Astrocyte of the cerebellum (primary cell): ENCODE results near the gene LRP1B.

Experiments used
- DNase-seq: peaks from one replicate; pipeline ENCODE4 v3.0.0-alpha.2; 2011; ENCODE audit warnings: low read depth
- H3K4me3 ChIP-seq: 2 replicates; pipeline ENCODE4 v1.5.1; 2011; ENCODE audit warnings: mild to moderate bottlenecking, low read depth, low read length, moderate library complexity
- in situ Hi-C: cut with HindIII; loops from 2 replicates; pipeline ENCODE4 v1.10.0; 2017; ENCODE audit warnings: low sequenced_read_pairs
- TF ChIP-seq, protein P1 (sequence below): IDR thresholded peaks from 2 replicates; pipeline ENCODE4 v1.5.1; 2012; ENCODE audit warnings: low read length, low read depth, moderate library complexity, mild to moderate bottlenecking; ENCODE audit errors: missing control alignments

The LRP1B gene

GRCh38 chr2:141423124-141423523 lies 707.7 kb downstream of the LRP1B start:
- no peak overlapping the region for H3K4me3 ChIP-seq
- no peak for DNase-seq
- TF ChIP-seq, protein P1, sequence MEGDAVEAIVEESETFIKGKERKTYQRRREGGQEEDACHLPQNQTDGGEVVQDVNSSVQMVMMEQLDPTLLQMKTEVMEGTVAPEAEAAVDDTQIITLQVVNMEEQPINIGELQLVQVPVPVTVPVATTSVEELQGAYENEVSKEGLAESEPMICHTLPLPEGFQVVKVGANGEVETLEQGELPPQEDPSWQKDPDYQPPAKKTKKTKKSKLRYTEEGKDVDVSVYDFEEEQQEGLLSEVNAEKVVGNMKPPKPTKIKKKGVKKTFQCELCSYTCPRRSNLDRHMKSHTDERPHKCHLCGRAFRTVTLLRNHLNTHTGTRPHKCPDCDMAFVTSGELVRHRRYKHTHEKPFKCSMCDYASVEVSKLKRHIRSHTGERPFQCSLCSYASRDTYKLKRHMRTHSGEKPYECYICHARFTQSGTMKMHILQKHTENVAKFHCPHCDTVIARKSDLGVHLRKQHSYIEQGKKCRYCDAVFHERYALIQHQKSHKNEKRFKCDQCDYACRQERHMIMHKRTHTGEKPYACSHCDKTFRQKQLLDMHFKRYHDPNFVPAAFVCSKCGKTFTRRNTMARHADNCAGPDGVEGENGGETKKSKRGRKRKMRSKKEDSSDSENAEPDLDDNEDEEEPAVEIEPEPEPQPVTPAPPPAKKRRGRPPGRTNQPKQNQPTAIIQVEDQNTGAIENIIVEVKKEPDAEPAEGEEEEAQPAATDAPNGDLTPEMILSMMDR, result no peak
- in situ Hi-C loops, result no loop called here

- TF ChIP-seq, protein P1, result no peak
- DNase-seq, result no peak
- H3K4me3 ChIP-seq, result no peak overlapping the region
- in situ Hi-C loops, result no loop called here
Observed at GRCh38 chr2:141417246-141417797, 713.5 kb downstream of the LRP1B start.

GRCh38 chr2:141411419-141411818 lies 719.4 kb downstream of the LRP1B start:
- no peak overlapping the region for H3K4me3 ChIP-seq
- TF ChIP-seq, protein P1, result no peak
- no peak for DNase-seq
- in situ Hi-C loops, result no loop called here

DNA sequence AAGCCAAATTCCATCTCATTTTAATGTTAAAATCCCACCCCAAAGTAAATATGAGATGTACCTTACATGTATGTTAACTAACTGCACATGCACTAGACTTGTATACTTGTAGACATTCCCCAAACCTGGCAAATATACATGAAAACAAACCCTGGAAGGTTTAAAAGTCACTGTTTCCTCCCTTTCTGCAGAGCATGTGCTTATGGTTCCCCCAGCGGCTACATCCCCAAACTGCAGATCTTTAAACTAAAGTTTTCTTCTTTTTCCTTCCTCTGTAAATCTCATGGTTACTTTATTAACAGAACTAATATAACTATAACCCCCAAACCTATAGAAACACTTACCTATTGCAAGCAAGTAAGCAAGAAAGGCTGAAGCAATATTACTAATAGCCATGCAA lies 731.5 kb downstream of the LRP1B start:
- DNase-seq, result no peak
- in situ Hi-C loops, result no loop called here
- H3K4me3 ChIP-seq, result no peak overlapping the region

GRCh38 chr2:141393214-141393545 lies 737.6 kb downstream of the LRP1B start:
- no peak overlapping the region for H3K4me3 ChIP-seq
- in situ Hi-C loops, result no loop called here
- TF ChIP-seq, protein P1, result no peak
- DNase-seq, result no peak

More for the DNA sequence above, 731.5 kb downstream of the LRP1B start:
- TF ChIP-seq, protein P1, result peak; percentile 54

DNA sequence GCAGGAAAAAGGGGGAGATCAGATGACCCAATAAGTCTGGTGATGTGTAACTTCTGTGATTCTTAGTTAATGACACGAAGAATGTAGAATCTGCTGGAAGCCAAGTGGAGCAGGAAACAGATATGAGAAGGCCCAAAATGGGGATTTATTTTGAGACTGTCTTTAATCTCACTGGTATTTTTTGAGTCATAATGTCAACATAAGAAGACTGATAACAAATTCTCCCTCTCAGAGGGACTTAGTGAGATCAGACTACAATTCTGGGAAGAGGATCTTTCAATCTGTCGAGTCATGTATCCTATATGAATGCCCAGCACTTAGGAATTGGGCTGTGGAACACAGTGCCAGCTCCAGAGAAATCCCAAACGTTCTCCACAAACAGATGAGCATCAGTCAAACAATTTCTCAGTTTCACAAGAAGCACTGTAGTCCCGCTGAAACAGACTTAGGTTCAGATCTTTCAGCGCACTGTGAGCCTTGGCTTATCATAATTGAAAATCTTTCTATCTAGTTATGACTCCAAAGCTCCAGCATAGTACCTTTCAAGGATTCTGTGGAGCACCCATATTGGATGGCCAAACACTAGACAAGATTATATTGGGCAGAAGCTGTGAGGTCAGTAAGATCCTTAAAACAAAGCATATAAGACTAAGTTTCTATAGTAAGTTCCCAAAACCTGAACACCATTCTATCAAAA lies 738.2 kb downstream of the LRP1B start:
- no peak for DNase-seq
- TF ChIP-seq, protein P1, result no peak
- H3K4me3 ChIP-seq, result no peak overlapping the region
- in situ Hi-C loops, result no loop called here

DNA sequence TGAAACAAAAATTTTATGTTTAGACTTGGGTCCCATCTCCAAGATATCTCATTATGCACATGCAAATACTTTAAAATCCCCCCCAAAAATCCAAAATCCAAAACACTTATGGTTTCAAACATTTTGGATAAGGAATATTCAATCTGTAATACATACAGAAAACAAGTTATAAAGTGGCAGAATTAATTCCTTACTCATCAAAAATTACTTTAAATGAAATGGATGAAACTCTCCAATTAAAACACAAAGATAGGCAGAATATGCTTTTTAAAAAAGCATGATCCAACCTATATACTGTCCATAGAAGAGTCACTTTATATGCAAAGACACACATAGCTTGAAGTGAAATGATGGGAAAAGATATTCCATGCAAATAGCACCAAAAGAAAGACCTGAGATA lies 744.6 kb downstream of the LRP1B start:
- no peak overlapping the region for H3K4me3 ChIP-seq
- in situ Hi-C loops, result no loop called here
- DNase-seq, result no peak
- TF ChIP-seq, protein P1, result no peak
